ENCODE data around the gene LAMB4. TPM values are rescaled to one million over a fixed set of nuclear protein-coding genes. Genes with fewer than 3 reads are reported as not detected.

The LAMB4 gene
- total RNA-seq, 2 donors from 2014 or later, result not detected

- H3K27ac Mint-ChIP-seq, result no peak overlapping the region
- no peaks in the 10 kb centered on the region for H3K9me3 Mint-ChIP-seq
- no peaks in the 10 kb centered on the region for H3K27me3 Mint-ChIP-seq
- ATAC-seq (replicated peaks), result no peak
- H3K4me1 Mint-ChIP-seq, result no peaks in the 10 kb centered on the region
- H3K4me3 Mint-ChIP-seq, result no peak overlapping the region
- H3K36me3 Mint-ChIP-seq (ENCODE audit: low read depth), result no peaks in the 10 kb centered on the region
These were observed 62.3 kb downstream of the LAMB4 start for GRCh38 chr7:108067844-108068243.

GRCh38 chr7:108066486-108066885, 63.7 kb downstream of the LAMB4 start:
- no peak for ATAC-seq (replicated peaks)
- no peak overlapping the region for H3K27ac Mint-ChIP-seq
- H3K9me3 Mint-ChIP-seq, result no peaks in the 10 kb centered on the region
- no peaks in the 10 kb centered on the region for H3K4me1 Mint-ChIP-seq
- H3K36me3 Mint-ChIP-seq (ENCODE audit: low read depth), result no peaks in the 10 kb centered on the region
- no peak overlapping the region for H3K4me3 Mint-ChIP-seq
- no peaks in the 10 kb centered on the region for H3K27me3 Mint-ChIP-seq

DNA sequence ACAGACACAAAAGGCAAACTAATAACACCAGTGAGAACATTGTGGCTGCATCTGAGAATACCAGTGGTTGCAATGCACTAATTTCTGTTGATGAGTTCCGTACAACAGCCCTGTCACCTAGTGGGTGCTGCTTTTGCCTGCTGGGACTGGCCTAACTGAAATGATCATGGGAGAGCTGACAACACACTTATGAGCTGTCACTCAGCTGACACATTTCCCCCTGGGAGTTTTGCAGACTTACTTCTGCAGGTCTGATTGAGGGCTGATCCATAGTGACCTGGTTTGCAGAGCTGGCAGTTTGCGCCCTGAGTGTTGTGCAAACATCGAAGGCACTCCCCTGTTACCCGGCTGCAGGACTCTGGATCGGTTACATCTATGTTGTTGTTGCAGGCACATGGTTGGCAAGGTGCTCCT, 66.6 kb downstream of the LAMB4 start:
- Mint-ChIP-seq H3K4me3 (no peak overlapping the region), H3K9me3 (no peaks in the 10 kb centered on the region), H3K4me1 (no peaks in the 10 kb centered on the region), H3K27me3 (peaks cover 5% of the 10 kb centered on the region), H3K36me3 (ENCODE audit: low read depth) (no peaks in the 10 kb centered on the region), H3K27ac (no peak overlapping the region)
- ATAC-seq (replicated peaks), result peak; percentile 11

DNA sequence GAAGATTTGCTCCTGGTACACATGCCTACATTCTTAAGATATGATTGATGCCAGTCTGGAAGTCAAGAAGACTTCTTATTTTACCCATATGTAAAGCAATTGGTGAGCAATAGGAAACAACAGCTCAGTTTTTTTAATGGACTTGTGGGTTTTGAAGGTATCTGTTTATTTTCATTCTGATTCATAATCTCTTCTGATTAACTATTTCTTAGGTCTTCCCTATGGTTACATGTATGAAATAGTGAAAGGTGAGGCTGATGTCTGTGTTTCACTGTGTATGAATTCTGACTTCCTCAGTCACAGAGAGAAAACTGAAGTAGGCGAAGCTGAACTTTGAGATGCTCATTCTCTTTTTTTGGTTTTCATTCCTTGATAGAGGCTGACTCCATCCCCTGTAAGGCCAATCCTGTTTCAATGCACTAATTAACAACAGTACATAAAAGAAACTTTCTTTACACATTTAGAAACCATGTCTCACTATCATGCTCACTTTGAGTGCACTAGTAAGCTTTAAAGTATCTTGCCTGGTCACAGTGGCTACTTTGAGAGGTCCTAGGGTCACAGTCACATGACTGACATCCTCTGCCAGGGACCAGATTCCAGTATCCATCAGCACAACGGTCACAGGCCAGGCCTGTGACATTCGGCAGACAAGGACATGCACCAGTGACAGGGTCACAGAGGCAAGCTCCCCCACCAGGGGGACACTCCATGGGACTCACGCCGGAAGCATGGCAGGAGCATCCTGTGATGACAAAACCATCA, 67.7 kb downstream of the LAMB4 start:
- no peaks in the 10 kb centered on the region for H3K4me1 Mint-ChIP-seq

GRCh38 chr7:108059526-108059925, 70.6 kb downstream of the LAMB4 start:
- no peak for ATAC-seq (replicated peaks)
- no peaks in the 10 kb centered on the region for H3K9me3 Mint-ChIP-seq
- H3K27me3 Mint-ChIP-seq, result peaks cover 5% of the 10 kb centered on the region
- no peaks in the 10 kb centered on the region for H3K4me1 Mint-ChIP-seq
- H3K36me3 Mint-ChIP-seq (ENCODE audit: low read depth), result no peaks in the 10 kb centered on the region
- no peak overlapping the region for H3K4me3 Mint-ChIP-seq
- H3K27ac Mint-ChIP-seq, result no peak overlapping the region

More for the DNA sequence above, 67.7 kb downstream of the LAMB4 start:
- Mint-ChIP-seq H3K9me3 (no peaks in the 10 kb centered on the region), H3K27me3 (peaks cover 5% of the 10 kb centered on the region), H3K27ac (no peak overlapping the region), H3K4me3 (no peak overlapping the region), H3K36me3 (ENCODE audit: low read depth) (no peaks in the 10 kb centered on the region)
- ATAC-seq (replicated peaks), result peak; percentile 58

DNA sequence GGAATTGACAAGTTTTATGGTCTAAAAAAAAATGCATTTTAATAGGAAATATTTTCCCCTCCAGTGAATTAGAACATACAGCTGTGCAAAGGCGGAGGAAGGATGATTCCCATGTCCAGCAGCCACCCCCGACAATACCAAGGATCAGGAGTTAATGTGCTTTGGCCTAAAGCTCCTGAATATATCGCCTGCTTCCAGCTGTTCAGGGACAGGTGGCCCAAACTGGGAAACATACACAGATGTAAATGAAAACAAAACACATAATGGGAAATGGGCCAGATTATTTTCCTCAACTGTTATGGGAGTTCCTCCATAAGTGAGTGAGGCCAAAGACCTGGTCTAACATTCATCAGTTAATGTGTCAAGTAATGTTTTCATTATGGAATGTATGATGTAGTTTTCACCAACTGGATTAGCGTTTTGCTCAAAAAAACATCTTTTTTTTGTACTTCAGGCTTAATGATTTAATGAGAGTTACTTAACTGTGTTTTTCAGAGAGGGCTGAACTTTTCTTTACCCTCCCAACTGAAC, 72.1 kb downstream of the LAMB4 start:
- Mint-ChIP-seq H3K9me3 (no peaks in the 10 kb centered on the region), H3K27me3 (peaks cover 5% of the 10 kb centered on the region), H3K4me1 (no peaks in the 10 kb centered on the region), H3K36me3 (ENCODE audit: low read depth) (no peaks in the 10 kb centered on the region), H3K4me3 (no peak overlapping the region), H3K27ac (no peak overlapping the region)
- ATAC-seq (replicated peaks), result no peak

DNA sequence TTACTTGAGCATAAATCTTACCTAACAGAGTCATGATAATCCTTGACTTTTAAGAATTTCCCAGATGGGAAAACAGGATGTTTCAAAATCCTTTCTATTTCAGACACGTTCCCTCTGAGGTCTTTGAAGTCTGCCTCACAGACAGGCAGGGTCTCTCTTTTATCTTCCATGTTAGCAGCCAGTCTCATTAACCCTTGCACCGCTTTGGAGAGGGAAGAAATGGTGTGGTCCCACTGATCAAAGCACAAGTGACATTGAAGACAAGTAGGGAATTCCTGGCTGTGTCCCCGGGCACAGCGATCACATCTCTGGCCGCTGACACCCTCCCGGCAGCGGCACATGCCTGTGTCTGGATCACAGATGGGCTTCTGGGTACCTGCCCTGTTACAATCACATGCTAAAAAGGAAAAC, 74.5 kb downstream of the LAMB4 start:
- no peak overlapping the region for H3K4me3 Mint-ChIP-seq
- H3K36me3 Mint-ChIP-seq (ENCODE audit: low read depth), result no peaks in the 10 kb centered on the region
- H3K27ac Mint-ChIP-seq, result no peak overlapping the region
- H3K9me3 Mint-ChIP-seq, result no peaks in the 10 kb centered on the region
- peaks cover 4% of the 10 kb centered on the region for H3K4me1 Mint-ChIP-seq
- H3K27me3 Mint-ChIP-seq, result peaks cover 4% of the 10 kb centered on the region
- ATAC-seq (replicated peaks), result no peak

DNA sequence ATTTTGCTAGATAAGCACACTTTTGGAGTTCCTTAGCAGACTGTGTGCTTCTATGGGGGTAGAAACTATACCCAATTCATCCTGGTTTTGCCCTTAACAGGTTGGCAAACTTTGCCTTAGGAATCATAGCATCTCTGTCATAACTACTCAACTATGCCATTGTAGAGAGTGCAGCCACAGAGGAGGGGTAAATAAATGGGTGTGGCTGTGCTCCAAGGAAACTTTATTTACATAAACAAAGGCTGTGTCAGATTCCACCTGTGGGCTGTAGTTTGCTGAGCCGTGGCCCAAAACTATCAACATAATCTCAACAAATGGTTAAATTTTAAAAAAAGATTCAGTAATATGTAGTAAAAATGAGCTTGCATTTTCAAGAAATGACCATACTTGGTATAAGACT, 75.6 kb downstream of the LAMB4 start:
- no peak for ATAC-seq (replicated peaks)
- no peak overlapping the region for H3K4me3 Mint-ChIP-seq
- H3K27me3 Mint-ChIP-seq, result peaks cover 3% of the 10 kb centered on the region
- H3K27ac Mint-ChIP-seq, result no peak overlapping the region
- peaks cover 4% of the 10 kb centered on the region for H3K4me1 Mint-ChIP-seq
- H3K36me3 Mint-ChIP-seq (ENCODE audit: low read depth), result no peaks in the 10 kb centered on the region
- no peaks in the 10 kb centered on the region for H3K9me3 Mint-ChIP-seq

GRCh38 chr7:108053250-108053649, 76.9 kb downstream of the LAMB4 start:
- H3K27me3 Mint-ChIP-seq, result peaks cover 3% of the 10 kb centered on the region
- H3K36me3 Mint-ChIP-seq (ENCODE audit: low read depth), result no peaks in the 10 kb centered on the region
- no peak for ATAC-seq (replicated peaks)
- H3K4me3 Mint-ChIP-seq, result no peak overlapping the region
- no peaks in the 10 kb centered on the region for H3K9me3 Mint-ChIP-seq
- no peak overlapping the region for H3K27ac Mint-ChIP-seq
- peaks cover 4% of the 10 kb centered on the region for H3K4me1 Mint-ChIP-seq

GRCh38 chr7:108051454-108051853, 78.7 kb downstream of the LAMB4 start:
- Mint-ChIP-seq H3K36me3 (ENCODE audit: low read depth) (no peaks in the 10 kb centered on the region), H3K9me3 (no peaks in the 10 kb centered on the region), H3K4me1 (peaks cover 4% of the 10 kb centered on the region), H3K27me3 (peaks cover 3% of the 10 kb centered on the region), H3K4me3 (no peak overlapping the region), H3K27ac (no peak overlapping the region)
- no peak for ATAC-seq (replicated peaks)

GRCh38 chr7:108049962-108050361, 80.2 kb downstream of the LAMB4 start:
- no peaks in the 10 kb centered on the region for H3K36me3 Mint-ChIP-seq (ENCODE audit: low read depth)
- H3K9me3 Mint-ChIP-seq, result no peaks in the 10 kb centered on the region
- H3K27ac Mint-ChIP-seq, result no peak overlapping the region
- H3K4me1 Mint-ChIP-seq, result peaks cover 4% of the 10 kb centered on the region
- peak; percentile 39 for ATAC-seq (replicated peaks)
- peaks cover 6% of the 10 kb centered on the region for H3K27me3 Mint-ChIP-seq
- H3K4me3 Mint-ChIP-seq, result no peak overlapping the region

- no peak for ATAC-seq (replicated peaks)
- no peaks in the 10 kb centered on the region for H3K9me3 Mint-ChIP-seq
- H3K27ac Mint-ChIP-seq, result no peak overlapping the region
- H3K36me3 Mint-ChIP-seq (ENCODE audit: low read depth), result no peaks in the 10 kb centered on the region
- peaks cover 6% of the 10 kb centered on the region for H3K27me3 Mint-ChIP-seq
- H3K4me3 Mint-ChIP-seq, result no peak overlapping the region
- peaks cover 4% of the 10 kb centered on the region for H3K4me1 Mint-ChIP-seq
These were observed 81.7 kb downstream of the LAMB4 start for GRCh38 chr7:108048422-108048821.

DNA sequence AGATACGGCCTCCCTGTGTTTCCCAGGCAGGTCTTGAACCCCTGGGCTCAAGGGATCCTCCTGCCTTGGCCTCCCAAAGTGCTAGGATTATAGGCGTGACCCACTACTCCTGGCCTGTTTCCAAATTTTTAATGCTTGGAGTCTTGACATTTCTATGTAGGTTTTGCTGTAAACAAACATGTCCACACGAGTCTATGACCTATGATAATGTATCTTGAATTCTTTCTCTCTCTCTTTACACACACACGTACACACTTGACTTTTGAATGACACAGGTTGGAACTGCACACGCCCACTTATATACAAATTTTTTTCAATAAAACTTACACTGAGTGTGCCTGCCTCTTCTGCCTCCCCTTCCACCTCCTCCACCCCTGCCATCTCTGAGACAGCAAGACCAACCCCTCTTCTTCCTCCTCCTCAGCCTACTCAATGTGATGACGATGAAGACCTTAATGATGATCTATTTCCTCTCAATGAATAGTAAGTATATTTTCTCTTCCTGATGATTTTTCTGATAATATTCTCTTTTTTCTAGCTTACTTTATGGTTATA, 83.1 kb downstream of the LAMB4 start:
- peaks cover 6% of the 10 kb centered on the region for H3K27me3 Mint-ChIP-seq
- peaks cover 4% of the 10 kb centered on the region for H3K4me1 Mint-ChIP-seq
- no peaks in the 10 kb centered on the region for H3K9me3 Mint-ChIP-seq
- H3K27ac Mint-ChIP-seq, result no peak overlapping the region
- no peaks in the 10 kb centered on the region for H3K36me3 Mint-ChIP-seq (ENCODE audit: low read depth)
- ATAC-seq (replicated peaks), result no peak
- no peak overlapping the region for H3K4me3 Mint-ChIP-seq

DNA sequence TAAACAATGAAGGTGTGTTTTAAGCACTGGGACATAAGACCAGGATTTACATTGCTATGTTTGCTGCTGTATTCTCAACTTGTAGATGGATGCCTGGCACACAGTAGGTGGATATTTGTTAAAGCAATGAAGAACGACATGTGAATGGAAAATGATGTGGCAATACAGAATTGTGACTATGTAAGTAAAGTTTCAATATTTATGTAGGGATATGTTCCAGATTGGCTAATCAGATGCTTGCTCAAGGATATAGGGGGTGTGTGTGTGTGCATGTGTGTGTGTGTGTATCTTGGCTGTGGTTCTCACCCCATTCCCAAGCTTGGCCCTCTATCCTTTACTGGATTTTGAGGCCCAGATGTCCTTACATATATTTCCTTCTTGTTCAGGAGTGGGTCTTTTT, 84.5 kb downstream of the LAMB4 start:
- no peak for ATAC-seq (replicated peaks)
- Mint-ChIP-seq H3K4me1 (peaks cover under 1% of the 10 kb centered on the region), H3K9me3 (no peaks in the 10 kb centered on the region), H3K4me3 (no peak overlapping the region), H3K36me3 (ENCODE audit: low read depth) (no peaks in the 10 kb centered on the region), H3K27ac (no peak overlapping the region), H3K27me3 (peaks cover 3% of the 10 kb centered on the region)

- no peaks in the 10 kb centered on the region for H3K9me3 Mint-ChIP-seq
- H3K4me1 Mint-ChIP-seq, result no peaks in the 10 kb centered on the region
- ATAC-seq (replicated peaks), result no peak
These were observed 85.0 kb downstream of the LAMB4 start for GRCh38 chr7:108045154-108045553.

More at GRCh38 chr7:108045154-108045553, 85.0 kb downstream of the LAMB4 start:
- Mint-ChIP-seq H3K36me3 (ENCODE audit: low read depth) (no peaks in the 10 kb centered on the region), H3K4me3 (no peak overlapping the region), H3K27ac (no peak overlapping the region), H3K27me3 (peaks cover 3% of the 10 kb centered on the region)

All from activated T-helper 17 cell treated with anti-CD3 and anti-CD28 coated beads, Interleukin-2, amount 50 U/mL, for 72 hours (primary cell).